Muscle layer of colon (tissue), 2 donors: ENCODE data around the gene PTPRG.
A peak's percentile ranks its signal among the peaks of the same experiment; 100 is the strongest.

Experiments used
- H3K27ac ChIP-seq: one replicate; pipeline ENCODE4 v1.7.0; 2013; ENCODE audit warnings: low read depth, mild to moderate bottlenecking, low read length, moderate library complexity
- H3K27me3 ChIP-seq, 2 donors: one replicate each; pipeline ENCODE4 v1.7.0; 2013; ENCODE audit warnings: low read length in 2 of 2, mild to moderate bottlenecking in 2 of 2; ENCODE audit not compliant: insufficient read depth in 2 of 2, control insufficient read depth in 1 of 2
- H3K36me3 ChIP-seq: one replicate; pipeline ENCODE4 v1.7.0; 2013; ENCODE audit warnings: mild to moderate bottlenecking, low read length; ENCODE audit not compliant: insufficient read depth
- H3K4me1 ChIP-seq: one replicate; pipeline ENCODE4 v1.7.0; 2013; ENCODE audit warnings: mild to moderate bottlenecking, low read length; ENCODE audit not compliant: insufficient read depth
- H3K4me3 ChIP-seq, 2 donors: one replicate each; pipeline ENCODE4 v1.7.0; 2013; ENCODE audit warnings: low read length in 2 of 2, low read depth in 1 of 2, mild to moderate bottlenecking in 1 of 2, moderate library complexity in 1 of 2
- H3K9ac ChIP-seq: one replicate; pipeline ENCODE4 v1.7.0; 2013; ENCODE audit warnings: low read length
- H3K9me3 ChIP-seq: one replicate; pipeline ENCODE4 v1.7.0; 2013; ENCODE audit warnings: mild to moderate bottlenecking, low read length
- donor health status: abdominal sarcoma.
- donor health status: Adenocarcinoma of cecum.

The PTPRG gene

DNA sequence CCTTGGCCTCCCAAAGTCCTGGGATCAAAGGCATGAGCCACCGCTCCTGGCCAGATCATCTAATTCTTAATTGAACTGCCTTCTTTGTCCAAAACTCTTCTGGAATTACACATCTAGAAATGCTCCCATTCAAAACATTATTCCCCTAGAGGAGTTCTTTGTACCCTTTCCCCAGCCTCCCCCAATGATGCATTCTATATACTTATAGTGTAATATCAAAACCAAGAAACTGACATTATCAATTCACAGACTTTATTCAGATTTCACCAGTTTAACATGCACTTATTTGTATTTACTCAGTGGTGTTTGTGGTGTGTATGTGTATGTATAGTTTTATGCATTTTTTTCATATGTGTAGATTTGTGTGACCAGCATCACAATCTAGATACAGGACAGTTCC lies 85.0 kb downstream of the PTPRG start:
- no peak overlapping the region for H3K27ac ChIP-seq

GRCh38 chr3:61646851-61647525 lies 85.6 kb downstream of the PTPRG start:
- Histone ChIP-seq H3K36me3 (no peaks in the 10 kb centered on the region), H3K4me1 (peaks cover 43% of the 10 kb centered on the region), H3K9me3 (no peaks in the 10 kb centered on the region), H3K27ac (no peak overlapping the region), H3K9ac (no peak overlapping the region), H3K27me3 (no peaks in the 10 kb centered on the region), H3K4me3 (no peak overlapping the region)

More for the DNA sequence above, 85.0 kb downstream of the PTPRG start:
- Histone ChIP-seq H3K36me3 (no peaks in the 10 kb centered on the region), H3K4me3 (no peak overlapping the region), H3K9me3 (no peaks in the 10 kb centered on the region), H3K4me1 (peaks cover 41% of the 10 kb centered on the region), H3K27me3 (no peaks in the 10 kb centered on the region), H3K9ac (no peak overlapping the region)

GRCh38 chr3:61648481-61648880 lies 87.1 kb downstream of the PTPRG start:
- Histone ChIP-seq H3K36me3 (no peaks in the 10 kb centered on the region), H3K9me3 (no peaks in the 10 kb centered on the region), H3K27ac (peak overlapping the region; percentile 7), H3K4me1 (peaks cover 43% of the 10 kb centered on the region), H3K4me3 (no peak overlapping the region), H3K9ac (no peak overlapping the region), H3K27me3 (no peaks in the 10 kb centered on the region)

- Histone ChIP-seq H3K9me3 (no peaks in the 10 kb centered on the region), H3K4me3 (no peak overlapping the region), H3K27me3 (no peaks in the 10 kb centered on the region), H3K4me1 (peaks cover 43% of the 10 kb centered on the region), H3K27ac (peak overlapping the region; percentile 73), H3K36me3 (no peaks in the 10 kb centered on the region), H3K9ac (no peak overlapping the region)
Measured at GRCh38 chr3:61649381-61650170, 88.2 kb downstream of the PTPRG start.

GRCh38 chr3:61650276-61650675 lies 88.9 kb downstream of the PTPRG start:
- Histone ChIP-seq H3K4me3 (no peak overlapping the region), H3K27ac (peak overlapping the region; percentile 73), H3K27me3 (no peaks in the 10 kb centered on the region), H3K4me1 (peaks cover 43% of the 10 kb centered on the region), H3K36me3 (no peaks in the 10 kb centered on the region), H3K9ac (no peak overlapping the region), H3K9me3 (no peaks in the 10 kb centered on the region)

DNA sequence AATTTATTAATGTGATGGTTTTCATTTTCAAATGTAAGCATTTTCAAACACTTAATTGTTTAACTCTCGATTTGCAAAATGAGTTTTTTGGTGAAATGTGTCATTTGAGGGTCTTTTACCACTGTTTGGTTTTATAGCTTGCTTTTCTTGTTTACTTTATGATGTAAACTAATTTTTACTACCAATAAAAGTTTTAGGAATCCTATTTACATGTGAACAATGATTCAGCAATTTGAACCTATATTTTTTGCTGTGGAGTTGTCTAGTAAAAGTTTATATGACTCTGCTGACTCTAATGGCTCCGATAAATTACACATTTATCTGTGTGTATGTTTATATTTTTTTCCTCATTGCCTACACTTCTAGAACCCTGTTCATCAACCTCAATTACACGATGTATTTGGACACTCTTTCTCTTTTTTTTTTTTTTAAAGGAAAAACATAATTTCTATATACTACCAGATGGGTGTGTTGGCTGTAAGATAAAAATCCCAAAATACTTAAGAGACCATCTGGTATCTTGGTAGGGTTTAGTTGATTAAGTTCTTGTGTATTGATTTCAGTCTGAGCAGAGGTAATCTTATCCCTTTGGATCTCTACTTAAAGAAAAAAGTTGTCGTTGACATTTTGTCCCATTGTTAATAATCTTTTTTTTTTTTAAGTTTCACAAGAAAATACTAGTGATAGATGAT lies 89.5 kb downstream of the PTPRG start:
- no peaks in the 10 kb centered on the region for H3K9me3 ChIP-seq

DNA sequence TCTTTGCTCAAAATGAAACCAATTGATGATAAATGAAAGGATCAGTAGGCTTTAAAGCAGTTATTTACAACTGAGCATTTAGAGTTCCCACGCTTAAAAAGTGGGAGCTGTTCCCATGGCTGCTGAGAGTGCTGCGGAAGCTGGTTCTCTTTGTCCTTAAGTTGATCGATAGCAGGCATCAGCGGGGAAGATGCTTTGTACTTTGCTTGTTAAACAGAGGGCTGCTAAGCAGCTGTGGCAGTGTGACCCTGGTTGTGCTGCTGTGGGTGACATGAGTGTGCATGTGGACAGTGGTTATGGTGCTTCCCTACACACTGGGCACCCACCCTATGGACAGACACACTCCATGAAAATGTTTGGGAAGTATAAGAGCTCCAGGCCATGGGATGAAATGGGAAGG lies 96.3 kb downstream of the PTPRG start:
- Histone ChIP-seq H3K36me3 (no peaks in the 10 kb centered on the region), H3K4me3 (no peak overlapping the region), H3K27ac (no peak overlapping the region), H3K27me3 (no peaks in the 10 kb centered on the region), H3K9ac (no peak overlapping the region), H3K4me1 (peaks cover 19% of the 10 kb centered on the region), H3K9me3 (no peaks in the 10 kb centered on the region)

More for the DNA sequence above, 89.5 kb downstream of the PTPRG start:
- Histone ChIP-seq H3K27me3 (no peaks in the 10 kb centered on the region), H3K36me3 (no peaks in the 10 kb centered on the region), H3K9ac (no peak overlapping the region), H3K4me1 (peaks cover 43% of the 10 kb centered on the region), H3K27ac (peak overlapping the region; percentile 73), H3K4me3 (no peak overlapping the region)

- Histone ChIP-seq H3K36me3 (no peaks in the 10 kb centered on the region), H3K27ac (no peak overlapping the region), H3K4me3 (no peak overlapping the region), H3K9ac (no peak overlapping the region), H3K4me1 (peaks cover 24% of the 10 kb centered on the region), H3K27me3 (no peaks in the 10 kb centered on the region), H3K9me3 (no peaks in the 10 kb centered on the region)
Measured at GRCh38 chr3:61662861-61663260, 101.5 kb downstream of the PTPRG start.

GRCh38 chr3:61663356-61664104 lies 102.2 kb downstream of the PTPRG start:
- H3K9ac ChIP-seq: no peak overlapping the region
- H3K4me1 ChIP-seq: peaks cover 24% of the 10 kb centered on the region
- H3K9me3 ChIP-seq: no peaks in the 10 kb centered on the region
- no peak overlapping the region for H3K27ac ChIP-seq
- H3K27me3 ChIP-seq: no peaks in the 10 kb centered on the region
- no peak overlapping the region for H3K4me3 ChIP-seq
- no peaks in the 10 kb centered on the region for H3K36me3 ChIP-seq

DNA sequence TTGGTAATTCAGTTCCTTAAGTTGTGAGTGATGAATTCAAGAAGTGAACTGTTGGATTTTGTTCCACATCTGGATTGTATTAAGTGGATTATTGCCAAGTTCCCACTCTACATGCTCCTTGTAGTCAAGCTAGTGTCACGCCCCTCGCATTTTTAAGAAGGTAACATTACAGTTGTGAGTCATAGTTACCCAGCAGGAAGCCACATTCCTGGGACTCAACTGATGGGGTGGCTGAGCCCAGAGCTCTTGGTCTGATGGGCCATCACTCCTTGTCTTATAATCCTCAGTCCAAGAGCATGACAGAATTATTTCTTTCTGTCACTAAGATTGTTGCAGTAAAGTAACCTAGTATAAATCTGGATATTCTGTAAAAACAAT lies 102.7 kb downstream of the PTPRG start:
- H3K36me3 ChIP-seq: no peaks in the 10 kb centered on the region
- H3K9me3 ChIP-seq: no peaks in the 10 kb centered on the region
- peaks cover 29% of the 10 kb centered on the region for H3K4me1 ChIP-seq
- H3K9ac ChIP-seq: no peak overlapping the region
- no peak overlapping the region for H3K4me3 ChIP-seq
- H3K27me3 ChIP-seq: no peaks in the 10 kb centered on the region
- no peak overlapping the region for H3K27ac ChIP-seq

DNA sequence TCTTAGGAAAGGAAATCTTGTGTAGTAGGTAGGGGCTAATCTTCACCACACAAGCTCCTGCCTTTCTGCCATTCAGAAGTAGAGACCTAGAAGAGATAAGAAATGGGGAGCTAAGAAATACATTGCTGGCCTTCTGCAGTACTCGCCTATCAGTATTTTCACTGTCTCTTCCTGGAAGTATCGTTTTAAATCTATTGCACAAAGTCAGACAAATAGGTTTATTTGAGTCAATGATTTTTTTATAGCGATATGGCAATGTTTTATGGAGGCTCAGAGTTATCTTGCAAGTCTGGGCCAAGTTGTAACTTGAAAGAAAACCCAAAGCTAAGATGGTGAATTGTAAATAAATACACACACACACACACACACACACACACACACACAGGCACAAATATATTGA lies 103.8 kb downstream of the PTPRG start:
- no peaks in the 10 kb centered on the region for H3K9me3 ChIP-seq
- H3K4me1 ChIP-seq: peaks cover 39% of the 10 kb centered on the region
- no peaks in the 10 kb centered on the region for H3K36me3 ChIP-seq
- no peaks in the 10 kb centered on the region for H3K27me3 ChIP-seq
- H3K4me3 ChIP-seq: no peak overlapping the region
- no peak overlapping the region for H3K9ac ChIP-seq
- no peak overlapping the region for H3K27ac ChIP-seq
